ENCODE measurements around the gene ATP13A2. TPM values are rescaled to one million over a fixed set of nuclear protein-coding genes. Genes with fewer than 3 reads are reported as not detected.

The ATP13A2 gene
- polyA plus RNA-seq, 3 donors, result 17.6 to 37.8 (median 19.5) TPM

- H3K4me2 ChIP-seq (replicated peaks; ENCODE audit: extremely low read depth, low read length, poor library complexity, severe bottlenecking), result no peak within 1 kb of the TSS
- TF ChIP-seq CTCF (IDR thresholded peaks at IDR 0.05), result no peak
- H3K9ac ChIP-seq (ENCODE audit: insufficient read depth, low read length, poor library complexity, severe bottlenecking), result peak within 1 kb of the TSS; percentile 4
- H3K4me1 ChIP-seq (ENCODE audit: control insufficient read depth in 1 of 2, insufficient read depth in 2 of 2, low read length in 2 of 2), result peaks cover 3 to 10% of the 10 kb centered on the region in 2 donors
- H3K27me3 Mint-ChIP-seq (ENCODE audit: low read depth in 3 of 3), result peaks cover 43 to 53% (median 50%) of the 10 kb centered on the region in 3 donors
- no peak for DNase-seq
- H3K27ac Mint-ChIP-seq, result no peak within 1 kb of the TSS
- intact Hi-C loops (cut with micrococcal nuclease), result no loop called here
- peaks cover 10% of the 10 kb centered on the region for H3K4me1 Mint-ChIP-seq
- H3K27me3 ChIP-seq (ENCODE audit: control insufficient read depth in 2 of 2, insufficient read depth in 2 of 2, low read length in 2 of 2), result peaks cover 9 to 37% of the 10 kb centered on the region in 2 donors
- peak within 1 kb of the TSS; percentile 37 to 85 for H3K4me3 Mint-ChIP-seq
- H2AFZ ChIP-seq (ENCODE audit: insufficient read depth, low read depth, low read length, poor library complexity, severe bottlenecking), result no peak within 1 kb of the TSS
- peaks cover 0 to 9% (median 2%) of the 10 kb centered on the region in 7 donors for H3K9me3 Mint-ChIP-seq
- peaks cover 0 to 10% of the 10 kb centered on the region in 2 donors for H3K9me3 ChIP-seq (replicated peaks in 1 of 2; ENCODE audit: control insufficient read depth in 1 of 2, insufficient read depth in 1 of 2, low read length in 2 of 2)
- WGBS (ENCODE audit: insufficient coverage), result 15% methylated on average over 31 of the region's 53 CpGs
- peaks cover 2% of the 10 kb centered on the region in 2 donors for H3K36me3 ChIP-seq (replicated peaks in 1 of 2; ENCODE audit: control insufficient read depth in 1 of 2, insufficient read depth in 2 of 2, low read length in 2 of 2)
- no peak within 1 kb of the TSS for H3K4me3 ChIP-seq (replicated peaks in 1 of 3; ENCODE audit: low read depth in 2 of 3, low read length in 3 of 3)
- H3K27ac ChIP-seq (ENCODE audit: low read depth in 1 of 2, low read length in 2 of 2), result no peak within 1 kb of the TSS
- H3K36me3 Mint-ChIP-seq, result peaks cover 10 to 14% of the 10 kb centered on the region in 2 donors
- no peaks in the 10 kb centered on the region for H4K20me1 ChIP-seq (ENCODE audit: insufficient read depth, low read length)
- no peaks in the 10 kb centered on the region for H3K79me2 ChIP-seq (ENCODE audit: insufficient read depth, low read length)
Measured at GRCh38 chr1:16980473-16981268, 31.1 kb downstream of the ATP13A2 start, which contains the start of gene MFAP2. Gene MFAP2, minus strand, starts transcription at chr1:16980620. Its CDS starts 2,347 bp downstream, at chr1:16978273.

GRCh38 chr1:16979475-16980327 is 32.0 kb downstream of the ATP13A2 start:
- no peak for DNase-seq
- no peak overlapping the region for H3K4me2 ChIP-seq (replicated peaks; ENCODE audit: extremely low read depth, low read length, poor library complexity, severe bottlenecking)
- H3K9me3 Mint-ChIP-seq, result peaks cover 0 to 9% (median 2%) of the 10 kb centered on the region in 7 donors

More at GRCh38 chr1:16979475-16980327, 32.0 kb downstream of the ATP13A2 start:
- no peaks in the 10 kb centered on the region for H4K20me1 ChIP-seq (ENCODE audit: insufficient read depth, low read length)
- no peak overlapping the region for H3K9ac ChIP-seq (ENCODE audit: insufficient read depth, low read length, poor library complexity, severe bottlenecking)
- H3K79me2 ChIP-seq (ENCODE audit: insufficient read depth, low read length), result no peaks in the 10 kb centered on the region
- no peak overlapping the region for H3K4me3 ChIP-seq (replicated peaks in 1 of 3; ENCODE audit: low read depth in 2 of 3, low read length in 3 of 3)
- H3K4me3 Mint-ChIP-seq, result peak overlapping the region; percentile 9 to 69
- intact Hi-C loops (cut with micrococcal nuclease), result no loop called here
- peaks cover 2 to 12% of the 10 kb centered on the region in 2 donors for H3K36me3 Mint-ChIP-seq
- H3K36me3 ChIP-seq (replicated peaks in 1 of 2; ENCODE audit: control insufficient read depth in 1 of 2, insufficient read depth in 2 of 2, low read length in 2 of 2), result no peaks in the 10 kb centered on the region
- H3K27me3 Mint-ChIP-seq (ENCODE audit: low read depth in 3 of 3), result peaks cover 43 to 53% (median 50%) of the 10 kb centered on the region in 3 donors
- H3K4me1 Mint-ChIP-seq, result peaks cover 10% of the 10 kb centered on the region
- peaks cover 9 to 37% of the 10 kb centered on the region in 2 donors for H3K27me3 ChIP-seq (ENCODE audit: control insufficient read depth in 2 of 2, insufficient read depth in 2 of 2, low read length in 2 of 2)
- H3K4me1 ChIP-seq (ENCODE audit: control insufficient read depth in 1 of 2, insufficient read depth in 2 of 2, low read length in 2 of 2), result peaks cover 3 to 10% of the 10 kb centered on the region in 2 donors
- H3K27ac Mint-ChIP-seq, result no peak overlapping the region
- H3K27ac ChIP-seq (ENCODE audit: low read depth in 1 of 2, low read length in 2 of 2), result no peak overlapping the region
- H2AFZ ChIP-seq (ENCODE audit: insufficient read depth, low read depth, low read length, poor library complexity, severe bottlenecking), result no peak overlapping the region
- H3K9me3 ChIP-seq (replicated peaks in 1 of 2; ENCODE audit: control insufficient read depth in 1 of 2, insufficient read depth in 1 of 2, low read length in 2 of 2), result peaks cover 0 to 10% of the 10 kb centered on the region in 2 donors
- no peak for TF ChIP-seq CTCF (IDR thresholded peaks at IDR 0.05)
- 1% methylated on average over 20 of the region's 44 CpGs for WGBS (ENCODE audit: insufficient coverage)
